ENCODE data around the gene MED13. TPM values are rescaled to one million over a fixed set of nuclear protein-coding genes. Genes with fewer than 3 reads are reported as not detected.
"Not testable (repeated sequence)": the region's sequence is repeated elsewhere in the genome, so short reads cannot be mapped to it uniquely, and the experiment has no call there.

Gene MED13
- total RNA-seq, 1 experiment from 2014 or later: 96.0 TPM

DNA sequence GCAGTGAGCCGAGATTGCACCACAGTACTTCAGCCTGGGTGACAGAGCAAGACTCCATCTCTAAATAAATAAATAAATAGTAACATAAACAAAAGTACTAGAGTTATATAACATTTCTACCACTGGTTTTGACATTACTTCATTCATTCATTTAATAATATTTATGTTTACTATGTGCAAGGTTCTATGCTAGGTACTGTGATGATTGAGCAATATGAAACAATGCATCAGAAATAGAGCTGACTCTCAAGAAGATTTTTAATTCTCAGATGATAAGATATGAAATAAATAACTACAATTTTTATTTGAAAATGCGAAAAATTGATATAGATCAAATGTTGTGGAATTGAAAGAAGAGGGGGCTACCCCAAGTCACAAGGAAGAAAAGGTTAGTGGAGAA is 8.9 kb upstream of the MED13 start (continued):
- TF ChIP-seq YY1 (IDR thresholded peaks at IDR 0.05; ENCODE audit: extremely low read depth, insufficient replicate concordance, low read depth, low read length) (no peak), JUND (IDR thresholded peaks at IDR 0.05) (no peak)

DNA sequence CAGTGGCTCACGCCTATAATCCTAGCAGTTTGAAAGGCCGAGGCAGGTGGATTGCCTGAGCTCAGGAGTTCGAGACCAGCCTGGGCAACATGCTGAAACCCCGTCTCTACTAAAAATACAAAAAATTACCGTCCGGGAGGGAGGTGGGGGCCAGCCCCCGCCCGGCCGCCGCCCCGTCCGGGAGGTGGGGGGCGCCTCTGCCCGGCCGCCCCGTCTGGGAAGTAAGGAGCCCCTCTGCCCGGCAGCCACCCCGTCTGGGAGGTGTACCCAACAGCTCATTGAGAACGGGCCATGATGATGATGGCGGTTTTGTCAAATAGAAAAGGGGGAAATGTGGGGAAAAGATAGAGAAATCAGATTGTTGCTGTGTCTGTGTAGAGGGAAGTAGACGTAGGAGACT is 7.8 kb upstream of the MED13 start:
- RAD21 ChIA-PET (ENCODE audit: low non-redundant PET in 1 of 2, low total read pairs in 2 of 2, uncharacterized antibody in 2 of 2, unreplicated experiment in 2 of 2); H3K4me1 ChIP-seq (ENCODE audit: control insufficient read depth in 1 of 2, insufficient read depth in 2 of 2, low read length in 2 of 2); H3K9me2 ChIP-seq (ENCODE audit: insufficient read depth); H3K36me3 ChIP-seq (ENCODE audit: control insufficient read depth in 1 of 2, insufficient read depth in 2 of 2, low read length in 2 of 2); H3K27me3 ChIP-seq (ENCODE audit: insufficient read depth, low read length); POLR2A ChIA-PET; intact Hi-C loops (cut with micrococcal nuclease); H2AFZ ChIP-seq (ENCODE audit: low read depth, low read length, poor library complexity, severe bottlenecking); H3K27ac ChIP-seq (ENCODE audit: low read depth, low read length); DNase-seq (ENCODE audit: low read depth, low spot score); H4K20me1 ChIP-seq (ENCODE audit: insufficient read depth); H3K4me2 ChIP-seq (ENCODE audit: low read length); H3K4me3 ChIP-seq (replicated peaks in 1 of 2; ENCODE audit: low read depth in 1 of 2, low read length in 2 of 2); H3K79me2 ChIP-seq (ENCODE audit: insufficient read depth, low read length); BruUV-seq (replicated peaks); H3K9me3 ChIP-seq (ENCODE audit: control insufficient read depth in 1 of 2, insufficient read depth in 1 of 2, low read depth in 1 of 2, low read length in 2 of 2); ATAC-seq; H3K9ac ChIP-seq (ENCODE audit: low read length): not testable (repeated sequence)
- CTCF ChIA-PET: interaction anchor here (2.0 kb wide), 1 partner anchor 37 kb away, joined by 8 read pairs; no protein-coding TSS in a partner anchor

DNA sequence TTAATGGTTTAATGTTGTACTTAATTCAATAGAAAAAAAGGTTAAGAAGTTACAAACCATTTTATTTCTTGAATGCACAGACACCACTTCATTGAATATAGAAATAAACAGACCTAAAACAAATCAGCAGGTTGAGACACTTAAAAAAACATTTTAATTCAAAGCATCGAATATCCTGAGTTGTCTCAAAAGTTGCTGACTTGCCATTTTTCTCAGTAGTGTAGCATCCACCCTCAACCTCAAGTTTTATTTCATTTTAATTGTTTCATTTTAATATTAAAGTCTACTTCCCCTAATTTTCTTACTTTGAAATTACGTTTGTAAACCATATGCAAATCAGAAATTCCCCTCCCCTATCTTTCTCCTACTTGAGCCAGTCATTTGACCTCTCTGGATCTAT is 5.8 kb upstream of the MED13 start:
- no peak for ATAC-seq

More for the DNA sequence above, 5.8 kb upstream of the MED13 start:
- peaks cover 4 to 8% of the 10 kb centered on the region in 2 experiments for H3K4me1 ChIP-seq (ENCODE audit: control insufficient read depth in 1 of 2, insufficient read depth in 2 of 2, low read length in 2 of 2)
- no peak overlapping the region for H3K27ac ChIP-seq (ENCODE audit: low read depth, low read length)
- no peaks in the 10 kb centered on the region for H3K36me3 ChIP-seq (ENCODE audit: control insufficient read depth in 1 of 2, insufficient read depth in 2 of 2, low read length in 2 of 2)
- no peak overlapping the region for H3K9ac ChIP-seq (ENCODE audit: low read length)
- no peaks in the 10 kb centered on the region for H3K27me3 ChIP-seq (ENCODE audit: insufficient read depth, low read length)
- ChIA-PET CTCF (interaction anchor here (1.6 to 2.0 kb wide), 2 partner anchors 39 kb away, joined by 5 to 8 read pairs; no protein-coding TSS in a partner anchor), POLR2A (no interaction called here), RAD21 (ENCODE audit: low non-redundant PET in 1 of 2, low total read pairs in 2 of 2, uncharacterized antibody in 2 of 2, unreplicated experiment in 2 of 2) (no interaction called here)
- no TSS peak for BruUV-seq (replicated peaks)
- no peak overlapping the region for H3K4me2 ChIP-seq (ENCODE audit: low read length)
- H2AFZ ChIP-seq (ENCODE audit: low read depth, low read length, poor library complexity, severe bottlenecking): peak overlapping the region; percentile 42
- H4K20me1 ChIP-seq (ENCODE audit: insufficient read depth): no peaks in the 10 kb centered on the region
- H3K79me2 ChIP-seq (ENCODE audit: insufficient read depth, low read length): no peaks in the 10 kb centered on the region
- intact Hi-C loops (cut with micrococcal nuclease): no loop called here
- H3K9me2 ChIP-seq (ENCODE audit: insufficient read depth): no peaks in the 10 kb centered on the region
- H3K9me3 ChIP-seq (ENCODE audit: control insufficient read depth in 1 of 2, insufficient read depth in 1 of 2, low read depth in 1 of 2, low read length in 2 of 2): no peaks in the 10 kb centered on the region
- no peak for TF ChIP-seq SRF (IDR thresholded peaks at IDR 0.05; ENCODE audit: low read depth)
- no peak for TF ChIP-seq EZH2 (IDR thresholded peaks at IDR 0.05)
- TF ChIP-seq, protein P1, sequence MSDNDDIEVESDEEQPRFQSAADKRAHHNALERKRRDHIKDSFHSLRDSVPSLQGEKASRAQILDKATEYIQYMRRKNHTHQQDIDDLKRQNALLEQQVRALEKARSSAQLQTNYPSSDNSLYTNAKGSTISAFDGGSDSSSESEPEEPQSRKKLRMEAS (IDR thresholded peaks at IDR 0.05): no peak
- no peak for TF ChIP-seq CBX3 (IDR thresholded peaks at IDR 0.05; ENCODE audit: low read depth)
- TF ChIP-seq RAD21 (IDR thresholded peaks at IDR 0.05; ENCODE audit: low read depth): no peak
- no peak for TF ChIP-seq JUND (IDR thresholded peaks at IDR 0.05)
- no peak for TF ChIP-seq POLR2A (IDR thresholded peaks at IDR 0.05; ENCODE audit: borderline replicate concordance, extremely low read depth, insufficient read depth, insufficient read length)
- no peak for DNase-seq (ENCODE audit: low read depth, low spot score)
- H3K4me3 ChIP-seq (replicated peaks in 1 of 2; ENCODE audit: low read depth in 1 of 2, low read length in 2 of 2): no peak overlapping the region

Measured in HCT116 (cell line).